Measurements from ENCODE around the gene ANKRD28.

GRCh38 chr3:15845475-15845874, 47.7 kb upstream of the ANKRD28 start:
- TF ChIP-seq, protein P1, sequence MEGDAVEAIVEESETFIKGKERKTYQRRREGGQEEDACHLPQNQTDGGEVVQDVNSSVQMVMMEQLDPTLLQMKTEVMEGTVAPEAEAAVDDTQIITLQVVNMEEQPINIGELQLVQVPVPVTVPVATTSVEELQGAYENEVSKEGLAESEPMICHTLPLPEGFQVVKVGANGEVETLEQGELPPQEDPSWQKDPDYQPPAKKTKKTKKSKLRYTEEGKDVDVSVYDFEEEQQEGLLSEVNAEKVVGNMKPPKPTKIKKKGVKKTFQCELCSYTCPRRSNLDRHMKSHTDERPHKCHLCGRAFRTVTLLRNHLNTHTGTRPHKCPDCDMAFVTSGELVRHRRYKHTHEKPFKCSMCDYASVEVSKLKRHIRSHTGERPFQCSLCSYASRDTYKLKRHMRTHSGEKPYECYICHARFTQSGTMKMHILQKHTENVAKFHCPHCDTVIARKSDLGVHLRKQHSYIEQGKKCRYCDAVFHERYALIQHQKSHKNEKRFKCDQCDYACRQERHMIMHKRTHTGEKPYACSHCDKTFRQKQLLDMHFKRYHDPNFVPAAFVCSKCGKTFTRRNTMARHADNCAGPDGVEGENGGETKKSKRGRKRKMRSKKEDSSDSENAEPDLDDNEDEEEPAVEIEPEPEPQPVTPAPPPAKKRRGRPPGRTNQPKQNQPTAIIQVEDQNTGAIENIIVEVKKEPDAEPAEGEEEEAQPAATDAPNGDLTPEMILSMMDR (IDR thresholded peaks at IDR 0.05): no peak
- TF ChIP-seq POLR2A (IDR thresholded peaks at IDR 0.05): no peak

All from transverse colon (tissue), 3 donors.